Activated CD4-positive, alpha-beta T cell treated with anti-CD3 and anti-CD28 coated beads, Interleukin-2, amount 10 ng/mL, durations not matched to agents 7 days and 5 days (primary cell): ENCODE results near the gene TAF5. TPM values are rescaled to one million over a fixed set of nuclear protein-coding genes. Genes with fewer than 3 reads are reported as not detected.

Experiments used
- CTCF ChIA-PET: fragments of 350-600 bp; sonication (Branson Sonifier 250); formaldehyde crosslinking; loops from one replicate; lab custom pipeline; 2021; ENCODE audit warnings: antibody characterized with exemption; lab: Charles Lee
- POLR2A ChIA-PET: fragments of 350-600 bp; sonication (Branson Sonifier 250); formaldehyde crosslinking; loops from one replicate; lab custom pipeline; 2021; ENCODE audit warnings: antibody characterized with exemption; lab: Charles Lee
- DNase-seq: peaks from one replicate; pipeline ENCODE4 v3.0.0-alpha.2; 2020
- H3K27ac Mint-ChIP-seq: one replicate; pipeline ENCODE4 v1.8.0; 2021; ENCODE audit warnings: mild to moderate bottlenecking, moderate library complexity, mixed read lengths
- H3K27me3 Mint-ChIP-seq: one replicate; pipeline ENCODE4 v1.8.0; 2021; ENCODE audit warnings: mixed read lengths
- H3K36me3 Mint-ChIP-seq: one replicate; pipeline ENCODE4 v1.8.0; 2021; ENCODE audit warnings: low read depth, mixed read lengths
- H3K4me1 Mint-ChIP-seq: one replicate; pipeline ENCODE4 v1.8.0; 2021; ENCODE audit warnings: mixed read lengths
- H3K4me3 Mint-ChIP-seq: one replicate; pipeline ENCODE4 v1.8.0; 2021; ENCODE audit warnings: mild to moderate bottlenecking, moderate library complexity, mixed read lengths
- H3K9me3 Mint-ChIP-seq: one replicate; pipeline ENCODE4 v1.8.0; 2021; ENCODE audit warnings: mixed read lengths
- total RNA-seq, 2 experiments: library from RNA; stranded (reverse); gene quantifications; one replicate each; pipeline ENCODE4 v1.2.3, GENCODE V29; 2021

Gene TAF5
- total RNA-seq, 2 experiments from 2014 or later = 13.2 to 15.1 TPM

DNA sequence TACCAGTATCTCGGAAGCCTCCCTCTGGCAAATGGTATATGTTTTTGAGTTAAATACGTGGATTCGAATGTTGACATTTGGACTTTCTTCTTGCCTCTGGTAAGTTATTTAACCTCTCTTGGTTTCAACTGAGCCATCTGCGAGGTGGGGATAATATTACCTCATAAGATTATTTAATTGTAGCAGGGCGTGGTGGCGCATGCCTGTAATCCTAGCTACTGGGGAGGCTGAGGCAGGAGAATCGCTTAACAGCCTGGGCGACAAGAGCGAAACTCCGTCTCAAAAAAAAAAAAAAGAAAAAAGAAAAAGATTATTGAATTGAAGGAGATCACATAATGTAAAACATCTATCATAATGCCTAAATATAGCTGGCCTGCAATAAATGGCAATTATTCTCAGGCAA, 396 bp upstream of the TAF5 start:
- ChIA-PET POLR2A (no interaction called here), CTCF (interaction anchor here (0.6 to 2.2 kb wide), 6 partner anchors 26 to 417 kb away, joined by 3 to 7 read pairs (median 4); no protein-coding TSS in a partner anchor)
- peak overlapping the region; percentile 93 for H3K27ac Mint-ChIP-seq
- no peaks in the 10 kb centered on the region for H3K27me3 Mint-ChIP-seq
- H3K4me1 Mint-ChIP-seq = peaks cover 25% of the 10 kb centered on the region
- H3K36me3 Mint-ChIP-seq = peaks cover 9% of the 10 kb centered on the region
- no peak for DNase-seq
- peaks cover 2% of the 10 kb centered on the region for H3K9me3 Mint-ChIP-seq
- peak overlapping the region; percentile 91 for H3K4me3 Mint-ChIP-seq

DNA sequence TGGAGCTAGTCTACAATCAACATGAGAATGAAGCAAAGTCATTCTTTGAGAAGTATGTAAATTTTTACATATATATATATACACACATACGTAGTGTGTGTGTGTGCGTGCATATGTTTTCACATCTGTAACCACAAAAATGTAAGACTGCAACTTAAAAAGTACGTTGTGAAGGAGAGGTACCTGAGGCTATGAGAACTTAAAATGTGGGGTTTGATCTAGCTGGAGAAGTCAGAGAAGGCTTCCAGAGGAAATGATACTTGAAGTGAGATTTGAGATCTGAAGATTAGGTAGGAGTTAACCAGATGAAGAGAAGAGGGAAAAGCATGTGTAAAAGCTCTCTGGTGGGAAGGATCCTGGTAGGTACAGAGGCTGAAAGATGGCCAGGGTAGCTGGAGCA, 5.8 kb downstream of the TAF5 start:
- no peaks in the 10 kb centered on the region for H3K27me3 Mint-ChIP-seq
- H3K4me3 Mint-ChIP-seq = no peak overlapping the region
- POLR2A ChIA-PET = interaction anchor here (0.6 kb wide), 1 partner anchor 222 kb away, joined by 4 read pairs; no protein-coding TSS in a partner anchor
- peaks cover 40% of the 10 kb centered on the region for H3K4me1 Mint-ChIP-seq
- CTCF ChIA-PET = interaction anchor here (0.6 to 1.2 kb wide), 3 partner anchors 13 to 1144 kb away, joined by 3 read pairs; no protein-coding TSS in a partner anchor
- peaks cover 34% of the 10 kb centered on the region for H3K36me3 Mint-ChIP-seq
- DNase-seq = no peak
- H3K9me3 Mint-ChIP-seq = no peaks in the 10 kb centered on the region
- peak overlapping the region; percentile 21 for H3K27ac Mint-ChIP-seq

DNA sequence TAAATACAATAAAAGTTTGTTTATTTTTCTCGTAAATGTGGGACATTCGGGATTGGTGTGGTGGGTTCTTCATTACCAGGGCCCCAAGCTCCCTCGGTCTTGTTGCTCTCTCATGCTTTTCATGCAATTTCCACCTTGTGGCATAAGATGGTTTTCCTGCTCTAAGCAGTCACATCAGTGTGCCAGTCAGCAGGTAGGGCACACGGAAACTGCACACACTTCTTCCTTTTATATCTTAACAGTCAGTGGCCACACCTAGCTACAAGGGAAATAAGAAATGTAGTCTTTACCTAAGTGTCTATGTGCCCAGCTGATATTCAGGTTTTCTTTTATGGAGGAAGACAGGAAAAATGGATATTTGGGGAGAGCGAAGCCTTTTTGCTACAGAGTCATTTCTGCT, 6.5 kb downstream of the TAF5 start:
- DNase-seq = no peak
- CTCF ChIA-PET = interaction anchor here (0.6 to 1.2 kb wide), 3 partner anchors 12 to 1145 kb away, joined by 3 read pairs; no protein-coding TSS in a partner anchor
- POLR2A ChIA-PET = interaction anchor here (0.6 kb wide), 1 partner anchor 223 kb away, joined by 4 read pairs; no protein-coding TSS in a partner anchor

GRCh38 chr10:103382769-103383168, 15.0 kb downstream of the TAF5 start:
- no peaks in the 10 kb centered on the region for H3K27me3 Mint-ChIP-seq
- CTCF ChIA-PET = interaction anchor here (1.3 kb wide), 1 partner anchor 12 kb away, joined by 4 read pairs; no protein-coding TSS in a partner anchor
- POLR2A ChIA-PET = interaction anchor here (0.6 kb wide), 1 partner anchor 454 kb away, joined by 4 read pairs; no protein-coding TSS in a partner anchor
- no peak overlapping the region for H3K4me3 Mint-ChIP-seq
- DNase-seq = no peak
- H3K9me3 Mint-ChIP-seq = no peaks in the 10 kb centered on the region
- H3K27ac Mint-ChIP-seq = no peak overlapping the region
- no peaks in the 10 kb centered on the region for H3K4me1 Mint-ChIP-seq
- H3K36me3 Mint-ChIP-seq = peaks cover 54% of the 10 kb centered on the region

More for the DNA sequence above, 6.5 kb downstream of the TAF5 start:
- H3K27ac Mint-ChIP-seq = no peak overlapping the region
- H3K36me3 Mint-ChIP-seq = peaks cover 36% of the 10 kb centered on the region
- H3K4me1 Mint-ChIP-seq = peaks cover 39% of the 10 kb centered on the region
- H3K4me3 Mint-ChIP-seq = no peak overlapping the region
- no peaks in the 10 kb centered on the region for H3K27me3 Mint-ChIP-seq
- H3K9me3 Mint-ChIP-seq = no peaks in the 10 kb centered on the region

DNA sequence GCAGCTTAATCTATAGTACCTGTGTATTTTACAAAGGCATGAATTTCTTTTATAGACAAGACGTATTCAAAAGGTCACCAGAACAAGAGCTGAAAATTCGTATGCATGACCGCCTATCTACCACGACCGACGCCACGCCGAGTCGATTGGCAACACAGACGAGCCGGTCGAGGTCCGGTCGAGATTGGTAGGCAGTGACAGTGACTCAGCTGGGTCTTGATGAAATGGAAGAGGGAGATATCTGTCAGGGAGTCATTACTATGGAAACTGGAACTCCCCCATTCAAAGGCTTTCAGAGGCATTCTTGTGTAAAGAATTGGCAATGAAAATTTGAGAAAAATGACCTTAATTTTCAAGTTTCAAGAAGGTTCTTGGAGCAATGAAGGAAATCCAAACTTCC, 26.4 kb downstream of the TAF5 start:
- Mint-ChIP-seq H3K9me3 (no peaks in the 10 kb centered on the region), H3K4me3 (no peak overlapping the region), H3K4me1 (peaks cover 47% of the 10 kb centered on the region), H3K27ac (no peak overlapping the region), H3K36me3 (peaks cover 31% of the 10 kb centered on the region), H3K27me3 (no peaks in the 10 kb centered on the region)
- no peak for DNase-seq
- ChIA-PET POLR2A (no interaction called here), CTCF (interaction anchor here (1.0 to 2.1 kb wide), 2 partner anchors 11 to 26 kb away, joined by 4 to 6 read pairs; partner anchors contain the start of gene TAF5)

GRCh38 chr10:103395754-103396066, 27.9 kb downstream of the TAF5 start:
- CTCF ChIA-PET = interaction anchor here (0.6 to 1.1 kb wide), 6 partner anchors 11 to 213 kb away, joined by 3 read pairs; no protein-coding TSS in a partner anchor
- peaks cover 39% of the 10 kb centered on the region for H3K36me3 Mint-ChIP-seq
- peaks cover 56% of the 10 kb centered on the region for H3K4me1 Mint-ChIP-seq
- H3K9me3 Mint-ChIP-seq = no peaks in the 10 kb centered on the region
- no peak for DNase-seq
- POLR2A ChIA-PET = interaction anchor here (0.5 kb wide), 1 partner anchor 681 kb away, joined by 4 read pairs; the partner anchor contains the start of gene SFXN2
- no peaks in the 10 kb centered on the region for H3K27me3 Mint-ChIP-seq
- peak overlapping the region; percentile 93 for H3K27ac Mint-ChIP-seq
- peak overlapping the region; percentile 91 for H3K4me3 Mint-ChIP-seq

DNA sequence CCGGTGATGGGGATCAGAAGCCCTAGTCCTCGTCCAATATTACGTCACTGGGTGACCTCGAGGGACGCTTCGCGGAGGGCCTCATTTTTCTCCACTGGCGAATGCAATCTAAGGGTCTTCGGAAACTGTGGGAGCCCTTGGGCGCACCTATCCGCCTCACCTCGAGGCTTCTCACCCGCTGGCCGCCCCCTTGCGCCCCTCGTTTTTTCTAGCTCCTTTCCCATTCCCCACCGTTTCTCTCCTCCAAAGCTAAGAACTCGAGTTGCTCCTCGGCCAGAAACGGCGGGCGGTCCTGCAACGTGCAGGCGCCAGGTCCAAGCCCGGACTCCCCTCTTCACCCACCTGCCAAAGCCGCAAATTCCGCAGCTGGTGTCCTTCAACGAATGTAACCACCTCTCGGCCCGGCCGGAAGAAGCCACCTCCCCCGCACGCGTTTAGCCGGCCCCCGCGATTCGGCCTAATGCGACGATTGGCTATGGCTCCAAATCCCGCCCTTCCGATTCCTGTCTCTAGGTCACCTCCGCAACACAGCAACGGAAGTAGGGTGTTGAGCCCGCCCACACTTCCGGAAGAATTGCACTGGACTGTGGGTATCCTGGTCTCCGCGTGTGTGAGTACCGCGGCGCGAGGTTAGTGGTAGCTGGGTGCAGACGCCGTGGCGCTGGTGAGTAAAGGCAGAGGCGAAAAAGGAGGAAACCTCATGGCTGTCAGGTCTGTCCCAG, 28.5 kb downstream of the TAF5 start, which contains the start of the genes ATP5MK and PDCD11:
ATP5MK (minus strand) TSS at position 409 of the 722 bp plus-strand sequence. CDS start 4,018 bp downstream, outside the sequence.
PDCD11 (plus strand) TSS at position 560 of the 722 bp plus-strand sequence. CDS start 1,801 bp downstream, outside the sequence.
- H3K36me3 Mint-ChIP-seq = peaks cover 37% of the 10 kb centered on the region

GRCh38 chr10:103396789-103397087, 29.0 kb downstream of the TAF5 start:
- Mint-ChIP-seq H3K27me3 (no peaks in the 10 kb centered on the region), H3K9me3 (no peaks in the 10 kb centered on the region), H3K4me3 (peak overlapping the region; percentile 91), H3K4me1 (peaks cover 56% of the 10 kb centered on the region), H3K27ac (peak overlapping the region; percentile 93), H3K36me3 (peaks cover 36% of the 10 kb centered on the region)
- CTCF ChIA-PET = interaction anchor here (1.0 to 1.1 kb wide), 2 partner anchors 27 to 74 kb away, joined by 3 read pairs; no protein-coding TSS in a partner anchor
- no peak for DNase-seq
- POLR2A ChIA-PET = interaction anchor here (0.6 kb wide), 1 partner anchor 94 kb away, joined by 3 read pairs; no protein-coding TSS in a partner anchor

More for the DNA sequence above, 28.5 kb downstream of the TAF5 start, which contains the start of the genes ATP5MK and PDCD11:
- CTCF ChIA-PET = interaction anchor here (0.8 to 1.1 kb wide), 5 partner anchors 12 to 213 kb away, joined by 3 read pairs; no protein-coding TSS in a partner anchor
- Mint-ChIP-seq H3K9me3 (no peaks in the 10 kb centered on the region), H3K4me3 (peak within 1 kb of the TSS; percentile 91), H3K27ac (peak within 1 kb of the TSS; percentile 93), H3K27me3 (no peaks in the 10 kb centered on the region), H3K4me1 (peaks cover 56% of the 10 kb centered on the region)
- POLR2A ChIA-PET = interaction anchor here (0.5 kb wide), 1 partner anchor 682 kb away, joined by 4 read pairs; the partner anchor contains the start of gene SFXN2
- DNase-seq = peak; percentile 98

- ChIA-PET POLR2A (interaction anchor here (0.6 kb wide), 1 partner anchor 93 kb away, joined by 3 read pairs; no protein-coding TSS in a partner anchor), CTCF (interaction anchor here (1.8 kb wide), 1 partner anchor 19 kb away, joined by 5 read pairs; no protein-coding TSS in a partner anchor)
- Mint-ChIP-seq H3K36me3 (peaks cover 36% of the 10 kb centered on the region), H3K4me1 (peaks cover 56% of the 10 kb centered on the region), H3K9me3 (no peaks in the 10 kb centered on the region), H3K27me3 (no peaks in the 10 kb centered on the region), H3K27ac (peak overlapping the region; percentile 93), H3K4me3 (peak overlapping the region; percentile 91)
- DNase-seq = no peak
Measured at GRCh38 chr10:103397191-103397825, 29.5 kb downstream of the TAF5 start.

DNA sequence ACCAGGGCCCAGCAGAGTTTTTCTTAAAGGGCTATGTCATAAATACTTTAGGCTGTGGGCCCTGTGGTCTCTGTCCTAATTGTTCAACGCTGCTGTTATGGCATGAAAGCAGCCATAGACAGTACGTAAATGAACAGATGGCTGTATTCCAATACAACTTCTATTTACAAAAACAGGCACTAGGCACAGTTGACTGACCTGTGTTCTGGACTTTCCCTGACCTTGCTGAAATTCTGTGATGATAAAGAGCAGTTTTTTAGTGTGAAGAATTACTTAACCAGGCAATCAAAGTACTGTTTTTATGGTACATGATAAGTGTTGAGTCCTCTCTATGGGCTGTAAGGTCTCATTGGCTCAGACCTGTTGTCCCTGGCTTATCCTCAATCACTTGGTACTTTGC, 45.8 kb downstream of the TAF5 start:
- ChIA-PET CTCF (interaction anchor here (1.0 to 1.5 kb wide), 3 partner anchors 19 to 79 kb away, joined by 3 to 4 read pairs (median 3); no protein-coding TSS in a partner anchor), POLR2A (no interaction called here)
- no peak overlapping the region for H3K4me3 Mint-ChIP-seq
- no peaks in the 10 kb centered on the region for H3K9me3 Mint-ChIP-seq
- peaks cover 63% of the 10 kb centered on the region for H3K36me3 Mint-ChIP-seq
- no peak overlapping the region for H3K27ac Mint-ChIP-seq
- peaks cover 5% of the 10 kb centered on the region for H3K4me1 Mint-ChIP-seq
- no peak for DNase-seq
- H3K27me3 Mint-ChIP-seq = no peaks in the 10 kb centered on the region

DNA sequence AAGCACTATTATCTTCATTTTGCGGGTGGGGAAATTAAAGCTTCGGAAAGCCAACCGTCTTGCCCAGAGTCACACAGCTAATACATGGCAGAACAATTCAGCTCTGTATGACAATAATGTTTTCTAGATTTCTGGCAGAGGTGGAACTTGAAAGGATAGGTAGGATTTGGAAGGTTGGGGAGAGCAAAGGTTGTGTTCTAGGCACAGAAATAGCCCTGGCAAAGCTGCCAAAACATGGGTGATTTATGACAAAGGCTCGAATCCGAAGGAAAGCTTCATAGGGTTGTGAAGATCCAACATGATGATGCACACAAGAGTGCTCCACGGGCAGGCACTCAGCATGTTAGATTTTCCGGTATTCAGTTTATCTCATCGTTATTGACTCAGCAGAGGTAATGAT, 47.8 kb downstream of the TAF5 start:
- H3K4me3 Mint-ChIP-seq = no peak overlapping the region
- no peak for DNase-seq
- H3K27me3 Mint-ChIP-seq = no peaks in the 10 kb centered on the region
- no peaks in the 10 kb centered on the region for H3K9me3 Mint-ChIP-seq
- ChIA-PET CTCF (interaction anchor here (0.8 to 4.6 kb wide), 8 partner anchors 8 to 76 kb away, joined by 3 to 40 read pairs (median 6); no protein-coding TSS in a partner anchor), POLR2A (no interaction called here)
- H3K36me3 Mint-ChIP-seq = peaks cover 61% of the 10 kb centered on the region
- H3K4me1 Mint-ChIP-seq = peaks cover 5% of the 10 kb centered on the region
- H3K27ac Mint-ChIP-seq = no peak overlapping the region
